Kidney epithelial cell (primary cell): ENCODE data around the gene CBARP. TPM values are rescaled to one million over a fixed set of nuclear protein-coding genes. Genes with fewer than 3 reads are reported as not detected.

Source experiments
- DNase-seq: peaks from one replicate; pipeline ENCODE4 v3.0.0-alpha.2; 2010; ENCODE audit warnings: low read depth
- H3K27me3 ChIP-seq: 2 replicates; pipeline ENCODE4 v1.6.0; 2011; ENCODE audit warnings: low read length; ENCODE audit not compliant: control insufficient read depth, insufficient read depth
- H3K36me3 ChIP-seq: 2 replicates; pipeline ENCODE4 v1.5.1; 2011; ENCODE audit warnings: low read length; ENCODE audit not compliant: control insufficient read depth, insufficient read depth
- H3K4me3 ChIP-seq: 2 replicates; pipeline ENCODE4 v1.5.1; 2011; ENCODE audit warnings: low read depth, mild to moderate bottlenecking, control low read depth, low read length
- total RNA-seq: library from RNA; depleted of rRNA; stranded (reverse); fragments of >200 nt; gene quantifications from 2 replicates; pipeline ENCODE4 v1.2.3, GENCODE V29; 2015
- TF ChIP-seq, protein P1 (sequence below): IDR thresholded peaks from 2 replicates; pipeline ENCODE4 v1.5.1; 2011; ENCODE audit warnings: mild to moderate bottlenecking, moderate library complexity, low read length, control low read depth, inconsistent platforms; ENCODE audit not compliant: insufficient read depth, poor library complexity, severe bottlenecking

CBARP gene
- total RNA-seq, 1 donor from 2014 or later = 5.1 TPM

DNA sequence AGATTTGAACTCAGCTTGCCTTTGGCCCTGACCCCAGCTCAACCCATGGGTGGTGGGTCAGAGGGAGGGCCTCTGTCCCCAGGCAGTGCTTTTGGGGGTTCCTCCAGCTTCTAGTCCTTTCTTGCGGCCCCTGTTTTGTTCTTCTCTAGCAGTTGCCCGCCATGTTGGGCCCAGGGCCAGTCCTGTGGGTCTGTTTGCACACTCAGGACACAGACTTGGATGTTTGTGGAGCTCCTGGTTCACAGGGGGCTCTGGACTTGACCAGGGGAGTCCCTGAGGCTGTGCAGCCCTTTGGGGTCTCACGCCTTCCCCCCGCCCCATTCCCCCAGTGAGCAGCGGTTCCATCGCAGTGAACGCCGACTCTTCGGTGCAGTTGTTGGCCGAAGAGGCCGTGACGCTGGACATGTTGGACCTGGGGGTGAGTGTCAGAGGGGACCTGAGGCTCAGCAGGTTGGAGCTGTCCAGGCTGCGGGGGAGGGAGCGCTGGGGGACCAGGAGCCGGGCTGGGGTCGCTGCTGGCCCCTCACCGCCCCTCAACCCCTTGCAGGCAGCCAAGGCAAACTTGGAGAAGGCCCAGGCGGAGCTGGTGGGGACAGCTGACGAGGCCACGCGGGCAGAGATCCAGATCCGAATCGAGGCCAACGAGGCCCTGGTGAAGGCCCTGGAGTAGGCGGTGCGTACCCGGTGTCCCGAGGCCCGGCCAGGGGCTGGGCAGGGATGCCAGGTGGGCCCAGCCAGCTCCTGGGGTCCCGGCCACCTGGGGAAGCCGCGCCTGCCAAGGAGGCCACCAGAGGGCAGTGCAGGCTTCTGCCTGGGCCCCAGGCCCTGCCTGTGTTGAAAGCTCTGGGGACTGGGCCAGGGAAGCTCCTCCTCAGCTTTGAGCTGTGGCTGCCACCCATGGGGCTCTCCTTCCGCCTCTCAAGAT, 6.2 kb upstream of the CBARP start:
- TF ChIP-seq, protein P1, sequence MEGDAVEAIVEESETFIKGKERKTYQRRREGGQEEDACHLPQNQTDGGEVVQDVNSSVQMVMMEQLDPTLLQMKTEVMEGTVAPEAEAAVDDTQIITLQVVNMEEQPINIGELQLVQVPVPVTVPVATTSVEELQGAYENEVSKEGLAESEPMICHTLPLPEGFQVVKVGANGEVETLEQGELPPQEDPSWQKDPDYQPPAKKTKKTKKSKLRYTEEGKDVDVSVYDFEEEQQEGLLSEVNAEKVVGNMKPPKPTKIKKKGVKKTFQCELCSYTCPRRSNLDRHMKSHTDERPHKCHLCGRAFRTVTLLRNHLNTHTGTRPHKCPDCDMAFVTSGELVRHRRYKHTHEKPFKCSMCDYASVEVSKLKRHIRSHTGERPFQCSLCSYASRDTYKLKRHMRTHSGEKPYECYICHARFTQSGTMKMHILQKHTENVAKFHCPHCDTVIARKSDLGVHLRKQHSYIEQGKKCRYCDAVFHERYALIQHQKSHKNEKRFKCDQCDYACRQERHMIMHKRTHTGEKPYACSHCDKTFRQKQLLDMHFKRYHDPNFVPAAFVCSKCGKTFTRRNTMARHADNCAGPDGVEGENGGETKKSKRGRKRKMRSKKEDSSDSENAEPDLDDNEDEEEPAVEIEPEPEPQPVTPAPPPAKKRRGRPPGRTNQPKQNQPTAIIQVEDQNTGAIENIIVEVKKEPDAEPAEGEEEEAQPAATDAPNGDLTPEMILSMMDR = peak; percentile 97
- no peaks in the 10 kb centered on the region for H3K27me3 ChIP-seq
- H3K4me3 ChIP-seq = no peak overlapping the region
- no peaks in the 10 kb centered on the region for H3K36me3 ChIP-seq
- no peak for DNase-seq

DNA sequence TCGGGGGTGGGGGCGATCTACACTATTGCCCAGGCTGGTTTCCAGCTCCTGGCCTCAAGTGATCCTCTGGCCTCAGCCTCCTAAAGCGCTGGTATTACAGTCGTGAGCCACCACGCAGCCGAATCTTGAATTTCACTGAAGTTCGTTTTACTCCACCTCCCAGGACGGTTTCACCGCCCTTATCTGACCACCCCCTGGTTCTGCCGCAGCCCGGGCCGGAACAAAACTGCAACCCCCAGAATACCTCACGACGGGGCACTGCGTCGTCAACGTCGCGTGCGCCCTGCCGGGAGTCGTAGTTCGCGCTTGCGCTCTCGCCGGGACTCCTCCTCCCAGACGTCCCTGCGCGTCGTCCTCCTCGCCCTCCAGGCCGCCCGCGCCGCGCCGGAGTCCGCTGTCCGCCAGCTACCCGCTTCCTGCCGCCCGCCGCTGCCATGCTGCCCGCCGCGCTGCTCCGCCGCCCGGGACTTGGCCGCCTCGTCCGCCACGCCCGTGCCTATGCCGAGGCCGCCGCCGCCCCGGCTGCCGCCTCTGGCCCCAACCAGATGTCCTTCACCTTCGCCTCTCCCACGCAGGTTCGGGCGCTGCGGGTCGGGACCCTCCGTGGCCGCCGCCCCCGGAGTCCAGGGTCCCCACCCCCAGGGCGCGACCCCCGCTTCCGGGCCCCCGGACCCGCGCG, 3.8 kb upstream of the CBARP start, which contains the start of gene ATP5F1D:
ATP5F1D (plus strand) TSS at position 335 of the 679 bp plus-strand sequence; CDS start at position 435, 100 bp downstream.
- no peak for DNase-seq
- Histone ChIP-seq H3K36me3 (no peaks in the 10 kb centered on the region), H3K27me3 (no peaks in the 10 kb centered on the region), H3K4me3 (peak within 1 kb of the TSS; percentile 51)
- TF ChIP-seq, protein P1 = no peak

DNA sequence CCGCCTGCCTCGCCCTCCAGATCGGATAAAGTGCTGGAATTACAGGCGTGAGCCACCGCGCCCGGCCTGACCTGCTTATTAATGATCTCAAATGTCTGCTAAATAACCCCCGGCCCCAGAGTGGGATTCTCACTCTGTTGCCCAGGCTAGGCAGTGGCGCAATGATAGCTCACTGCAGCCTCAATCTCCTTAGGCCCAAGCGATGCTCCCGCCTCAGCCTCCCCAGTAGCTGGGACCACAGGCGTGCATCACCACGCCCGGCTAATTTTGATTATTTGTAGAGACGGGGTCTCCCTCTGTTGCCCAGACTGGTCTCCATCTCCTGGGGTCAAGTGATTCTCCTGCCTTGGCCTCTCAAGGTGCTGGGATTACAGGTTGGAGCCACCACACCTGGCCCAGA, 3.1 kb upstream of the CBARP start:
- TF ChIP-seq, protein P1 = no peak
- H3K4me3 ChIP-seq = no peak overlapping the region

DNA sequence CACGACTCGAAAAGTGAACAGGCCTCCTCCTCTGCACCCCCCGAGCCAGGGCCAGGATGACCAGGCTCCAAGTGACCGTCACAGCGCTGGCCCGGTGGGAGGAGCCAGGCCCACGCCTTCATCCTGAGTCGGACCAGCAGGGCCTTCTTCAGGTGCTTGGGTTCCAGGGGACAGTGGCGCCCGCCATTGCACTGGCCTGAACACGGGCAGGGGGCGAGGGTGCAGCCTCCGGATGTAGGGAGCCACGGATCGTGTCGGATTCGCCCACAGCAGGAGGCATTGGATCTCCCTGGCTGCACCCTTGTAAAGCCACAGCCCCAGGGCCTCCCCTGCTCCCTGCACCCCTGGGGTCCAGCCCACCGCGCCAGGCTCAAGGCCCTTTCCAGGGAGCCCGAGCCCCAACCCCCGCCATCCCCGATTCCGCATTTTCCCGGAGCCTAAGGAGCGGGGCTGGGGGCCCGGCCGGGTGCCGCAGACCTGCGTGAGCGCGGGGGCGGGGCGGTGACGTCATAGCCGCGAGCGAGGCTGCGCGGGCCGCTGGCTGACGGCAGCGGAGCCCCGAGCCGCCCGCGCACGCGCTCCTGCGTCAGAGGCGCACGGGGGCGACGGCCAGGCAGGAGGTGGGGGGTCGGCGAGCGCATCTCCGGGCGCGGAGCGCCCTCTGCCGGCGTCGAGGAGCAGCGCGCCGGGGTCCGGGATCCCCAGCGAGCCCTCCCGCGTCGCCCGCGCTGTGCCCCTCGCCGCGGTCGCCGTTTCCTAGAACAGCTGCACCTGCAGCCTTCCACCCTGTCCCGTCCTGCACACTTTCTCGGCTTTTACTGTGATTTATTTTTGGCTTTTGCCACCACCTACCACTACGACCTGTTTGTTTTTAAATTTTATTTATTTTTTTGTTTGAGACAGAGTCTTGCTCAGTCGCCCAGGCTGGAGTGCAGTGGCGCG, 2.3 kb upstream of the CBARP start:
- no peaks in the 10 kb centered on the region for H3K36me3 ChIP-seq

More for the DNA sequence above, 3.1 kb upstream of the CBARP start:
- H3K36me3 ChIP-seq = no peaks in the 10 kb centered on the region
- H3K27me3 ChIP-seq = no peaks in the 10 kb centered on the region
- no peak for DNase-seq

DNA sequence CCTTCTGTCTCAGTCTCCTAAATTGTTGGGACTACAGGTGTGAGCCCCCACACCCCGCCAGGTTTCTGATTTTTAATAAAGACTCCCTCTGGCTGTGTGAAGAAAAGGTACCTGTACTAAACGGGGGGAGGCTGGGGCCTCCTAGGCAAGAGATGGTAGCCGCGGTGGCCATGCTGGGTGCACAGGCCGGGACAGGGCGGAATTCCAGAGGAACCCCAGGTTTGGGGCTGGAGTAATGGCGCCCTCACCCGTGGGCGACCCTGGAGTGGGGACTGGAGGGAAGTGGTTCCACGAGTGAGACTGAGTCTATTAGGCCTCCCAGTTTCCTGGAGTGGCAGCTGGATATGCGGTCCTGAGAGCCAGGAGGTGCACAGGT, 1.6 kb upstream of the CBARP start:
- TF ChIP-seq, protein P1 = no peak
- no peaks in the 10 kb centered on the region for H3K27me3 ChIP-seq
- no peak overlapping the region for H3K4me3 ChIP-seq

More for the DNA sequence above, 2.3 kb upstream of the CBARP start:
- Histone ChIP-seq H3K4me3 (peak overlapping the region; percentile 20), H3K27me3 (no peaks in the 10 kb centered on the region)
- TF ChIP-seq, protein P1 = peak; percentile 24
- DNase-seq = no peak

More for the DNA sequence above, 1.6 kb upstream of the CBARP start:
- DNase-seq = no peak
- H3K36me3 ChIP-seq = no peaks in the 10 kb centered on the region
